Measurements from ENCODE around the gene VAV2. TPM values are rescaled to one million over a fixed set of nuclear protein-coding genes. Genes with fewer than 3 reads are reported as not detected.
"Not testable (repeated sequence)": the region's sequence is repeated elsewhere in the genome, so short reads cannot be mapped to it uniquely, and the experiment has no call there.

VAV2 gene
- total and polyA plus RNA-seq, 5 experiments from 2014 or later: 0.20 to 4.3 (median 0.36) TPM

DNA sequence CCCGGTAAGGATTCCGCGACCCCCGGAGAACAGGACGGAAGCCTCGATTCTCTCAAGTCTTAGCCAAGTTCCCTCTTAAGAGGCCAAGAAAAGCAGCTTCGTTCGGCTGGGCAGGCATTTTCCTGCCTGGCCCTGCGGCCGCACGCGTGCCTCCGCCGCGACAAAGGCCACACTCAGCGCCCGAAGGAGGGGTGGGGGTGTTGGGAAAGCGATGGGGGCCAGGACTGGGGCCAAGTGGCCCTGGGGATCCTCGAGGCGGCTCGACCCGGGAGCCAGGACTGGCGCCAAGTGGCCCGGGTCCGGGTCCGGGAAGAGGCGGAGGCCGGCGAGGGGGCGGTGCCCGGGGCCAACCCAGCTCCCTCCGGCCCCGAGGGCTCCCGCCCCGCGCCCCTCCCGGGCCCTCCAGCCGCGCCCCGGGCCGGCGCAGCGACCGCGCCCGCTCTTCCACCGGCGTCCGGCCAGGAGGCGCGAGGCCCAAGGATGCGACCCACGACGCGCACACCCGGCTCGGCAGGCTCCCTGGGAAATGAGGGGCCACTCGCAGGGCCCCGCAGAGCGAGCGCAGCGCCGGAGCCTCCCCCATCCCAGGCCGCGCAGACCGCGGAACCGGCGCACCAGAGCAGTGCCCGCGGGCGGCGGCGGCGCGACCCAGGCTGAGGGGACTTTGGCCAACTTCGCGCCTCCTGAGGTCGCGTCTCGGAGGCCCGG, 756 bp downstream of the VAV2 start:
- peaks cover 0 to 8% (median 3%) of the 10 kb centered on the region in 5 donors for H3K27me3 Mint-ChIP-seq
- no peaks in the 10 kb centered on the region for H3K36me3 Mint-ChIP-seq
- H3K4me1 Mint-ChIP-seq: peaks cover 2 to 15% (median 7%) of the 10 kb centered on the region in 4 donors
- POLR2A ChIA-PET: no interaction called here
- ATAC-seq (peak in 1 of 2 donors; percentile 2), DNase-seq (peak in 3 of 10 donors; percentile 8 to 38 (median 9))
- no peaks in the 10 kb centered on the region for H3K9me3 Mint-ChIP-seq
- H3K4me3 Mint-ChIP-seq: peak overlapping the region in 8 of 10 donors; percentile 36 to 74 (median 66)
- H3K27ac Mint-ChIP-seq: no peak overlapping the region

DNA sequence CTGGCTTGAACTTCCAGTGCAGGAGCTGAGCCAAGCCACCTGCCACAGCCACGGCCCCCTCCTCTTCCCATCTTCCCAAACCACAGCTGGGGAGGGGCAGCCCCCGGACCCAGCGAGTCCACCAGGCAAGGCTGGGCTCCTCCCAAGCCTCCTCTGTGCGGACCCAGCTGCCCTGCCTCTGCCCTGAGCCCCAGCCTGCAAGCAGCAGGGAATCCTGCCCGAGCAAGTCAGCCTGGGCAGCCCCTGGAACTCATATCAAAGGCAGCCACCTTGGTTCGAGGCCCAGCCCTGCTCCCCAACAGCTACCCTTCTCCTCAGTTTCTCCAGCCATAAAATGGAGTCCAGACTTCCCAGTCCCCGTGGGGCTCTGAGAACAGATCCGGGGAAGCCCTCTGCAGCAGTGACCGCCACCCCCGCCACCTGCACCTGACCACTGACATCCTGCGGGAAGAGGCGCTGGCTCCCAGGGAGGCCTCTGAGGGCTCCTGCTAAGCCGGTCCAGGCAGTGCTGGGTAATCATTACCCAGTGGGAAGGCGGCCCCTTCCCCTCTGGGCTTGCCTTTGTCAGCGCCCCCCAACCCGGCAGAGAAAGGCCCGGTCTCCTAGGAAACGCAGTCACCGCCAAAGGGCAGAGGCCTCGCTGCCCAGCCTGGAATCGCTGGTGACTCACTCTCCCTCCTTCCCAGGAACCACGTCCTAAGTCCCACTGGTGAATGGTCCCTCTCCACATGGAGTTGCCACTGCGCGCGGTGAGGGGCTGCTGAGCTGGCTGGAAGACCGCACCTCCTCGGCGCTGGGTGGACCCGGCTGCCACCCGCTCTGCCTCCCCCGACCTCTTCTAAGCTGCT, 1.5 kb downstream of the VAV2 start:
- Mint-ChIP-seq H3K27me3 (peaks cover 0 to 6% (median 3%) of the 10 kb centered on the region in 5 donors), H3K9me3 (no peaks in the 10 kb centered on the region), H3K4me1 (peaks cover 2 to 20% (median 7%) of the 10 kb centered on the region in 4 donors), H3K36me3 (no peaks in the 10 kb centered on the region), H3K4me3 (peak overlapping the region in 9 of 10 donors; percentile 36 to 74 (median 65)), H3K27ac (no peak overlapping the region)
- no peak for ATAC-seq
- DNase-seq: peak in 1 of 10 donors; percentile 59
- POLR2A ChIA-PET: interaction anchor here (0.6 kb wide), 1 partner anchor 174 kb away, joined by 3 read pairs; no protein-coding TSS in a partner anchor

DNA sequence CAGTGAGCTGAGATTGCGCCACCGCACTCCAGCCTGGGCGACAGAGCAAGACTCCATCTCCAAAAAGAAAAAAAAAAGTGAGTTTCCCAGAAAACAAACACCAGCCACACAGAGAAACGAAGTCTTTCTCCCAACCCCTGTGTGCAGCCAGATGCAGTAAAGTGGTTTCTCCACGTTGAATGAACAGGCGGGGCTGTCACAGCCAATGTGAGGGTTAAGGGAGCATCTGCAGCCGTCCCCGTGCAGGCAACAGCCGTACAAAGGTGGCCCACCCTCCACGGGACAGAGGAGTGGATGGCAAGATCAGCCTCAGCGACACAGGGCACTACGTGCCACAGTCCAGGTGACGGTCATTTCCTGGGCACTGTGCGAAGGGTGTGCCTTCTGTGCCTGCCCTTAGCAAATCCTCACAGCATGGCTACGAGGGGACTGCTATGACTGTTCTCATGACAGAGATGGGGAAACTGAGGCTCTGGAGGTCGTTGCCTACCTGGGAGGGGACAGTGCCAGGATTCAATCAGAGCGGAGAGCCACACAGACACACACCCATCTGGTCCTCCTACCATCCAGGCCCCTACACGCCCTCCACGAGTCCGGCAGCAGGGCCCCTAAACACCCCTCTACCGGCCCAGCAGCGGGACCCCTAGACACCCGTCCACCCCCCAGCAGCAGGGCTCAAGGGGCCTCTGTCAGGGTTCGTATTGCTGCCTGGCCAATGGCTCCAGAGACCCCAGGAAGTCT, 2.3 kb downstream of the VAV2 start:
- H3K4me1 Mint-ChIP-seq: peaks cover 2 to 20% (median 7%) of the 10 kb centered on the region in 4 donors
- POLR2A ChIA-PET: interaction anchor here (0.6 kb wide), 1 partner anchor 175 kb away, joined by 3 read pairs; no protein-coding TSS in a partner anchor
- H3K27me3 Mint-ChIP-seq: peaks cover 0 to 6% (median 3%) of the 10 kb centered on the region in 5 donors
- ATAC-seq: no peak
- peak in 1 of 10 donors; percentile 24 for DNase-seq
- peak overlapping the region in 1 of 10 donors; percentile 79 for H3K27ac Mint-ChIP-seq
- peak overlapping the region in 7 of 10 donors; percentile 21 to 81 (median 54) for H3K4me3 Mint-ChIP-seq
- no peaks in the 10 kb centered on the region for H3K9me3 Mint-ChIP-seq
- no peaks in the 10 kb centered on the region for H3K36me3 Mint-ChIP-seq

DNA sequence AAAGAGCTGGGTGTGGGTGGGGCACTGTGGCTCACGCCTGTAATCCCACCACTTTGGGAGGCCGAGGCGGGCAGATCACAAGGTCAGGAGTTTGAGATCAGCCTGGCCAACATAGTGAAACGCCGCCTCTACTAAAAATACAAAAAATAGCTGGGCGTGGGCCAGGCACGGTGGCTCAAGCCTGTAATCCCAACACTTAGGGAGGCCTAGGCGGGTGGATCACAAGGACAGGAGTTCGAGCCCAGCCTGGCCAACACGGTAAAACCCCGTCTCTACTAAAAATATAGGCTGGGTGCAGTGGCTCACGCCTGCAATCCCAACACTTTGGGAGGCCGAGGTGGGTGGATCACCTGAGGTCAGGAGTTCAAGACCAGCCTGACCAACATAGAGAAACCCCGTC, 3.4 kb downstream of the VAV2 start:
- POLR2A ChIA-PET, H3K27me3 Mint-ChIP-seq, H3K36me3 Mint-ChIP-seq, H3K27ac Mint-ChIP-seq, H3K9me3 Mint-ChIP-seq, ATAC-seq: not testable (repeated sequence)
- Mint-ChIP-seq H3K4me3 (peak overlapping the region in 1 of 10 donors; percentile 34), H3K4me1 (peaks cover 0 to 15% (median 3%) of the 10 kb centered on the region in 4 donors)
- peak in 1 of 10 donors; percentile 35 for DNase-seq

DNA sequence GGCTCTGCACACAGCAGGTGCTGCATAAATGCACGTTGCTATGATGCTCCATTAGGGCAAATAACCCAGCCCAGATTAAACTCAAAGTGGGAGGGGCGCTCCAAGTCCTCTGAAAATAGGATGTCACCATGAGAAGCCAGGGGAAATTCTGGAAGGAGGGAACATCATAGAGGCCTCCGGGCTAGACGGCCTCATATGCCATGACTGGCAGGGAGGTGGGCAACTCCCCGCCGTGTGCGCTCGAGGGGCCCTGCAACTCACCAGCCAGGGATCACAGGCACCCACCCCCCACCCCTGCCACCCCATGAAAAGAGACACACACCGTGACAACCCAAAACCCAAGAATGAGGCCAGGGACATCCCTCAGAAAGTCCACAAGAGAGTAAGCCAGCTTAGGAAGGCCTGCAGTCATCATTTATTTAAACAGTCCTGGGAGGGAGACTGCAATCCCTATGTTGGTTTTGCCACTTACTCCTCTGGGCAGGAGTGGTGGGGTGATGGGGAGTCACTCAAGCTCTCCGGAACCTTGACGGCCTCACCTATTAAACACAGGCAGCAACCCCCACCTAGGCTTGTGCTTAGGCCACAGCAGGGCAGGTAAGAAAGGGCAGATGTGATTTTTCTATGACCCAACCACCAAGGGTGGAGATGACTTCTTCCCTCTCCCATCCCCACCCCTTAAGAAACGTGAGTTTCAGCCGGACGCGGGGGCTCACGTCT, 4.0 kb downstream of the VAV2 start:
- POLR2A ChIA-PET: interaction anchor here (0.6 kb wide), 1 partner anchor 154 kb away, joined by 5 read pairs; no protein-coding TSS in a partner anchor
- H3K4me1 Mint-ChIP-seq: peaks cover 0 to 13% (median 1%) of the 10 kb centered on the region in 4 donors
- H3K36me3 Mint-ChIP-seq: no peaks in the 10 kb centered on the region
- no peaks in the 10 kb centered on the region for H3K9me3 Mint-ChIP-seq
- H3K4me3 Mint-ChIP-seq: peak overlapping the region in 2 of 10 donors; percentile 10 to 34
- ATAC-seq (no peak), DNase-seq (peak in 1 of 10 donors; percentile 36)
- peaks cover 0 to 6% (median 3%) of the 10 kb centered on the region in 5 donors for H3K27me3 Mint-ChIP-seq
- H3K27ac Mint-ChIP-seq: peak overlapping the region in 1 of 10 donors; percentile 49

DNA sequence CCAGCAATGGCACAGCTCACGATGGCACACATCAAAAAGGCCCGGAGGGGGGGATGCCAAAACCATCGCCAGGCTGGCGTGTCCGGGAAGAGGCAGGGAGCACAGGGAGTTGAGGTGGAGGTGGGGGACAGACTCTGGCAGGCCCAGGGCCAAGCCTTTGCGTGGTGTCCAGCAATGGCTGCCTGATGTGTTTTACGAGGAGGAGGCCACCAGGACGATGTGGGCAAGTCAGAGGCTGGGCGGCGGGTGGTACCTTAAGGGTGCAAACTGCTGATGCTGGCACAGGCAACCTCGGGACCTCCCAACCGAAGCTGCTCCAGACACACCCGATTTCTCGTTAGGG, 4.7 kb downstream of the VAV2 start:
- POLR2A ChIA-PET: no interaction called here
- Mint-ChIP-seq H3K4me3 (no peak overlapping the region), H3K9me3 (no peaks in the 10 kb centered on the region), H3K4me1 (peaks cover 0 to 13% (median 1%) of the 10 kb centered on the region in 4 donors), H3K27me3 (peaks cover 0 to 6% (median 3%) of the 10 kb centered on the region in 5 donors), H3K36me3 (no peaks in the 10 kb centered on the region), H3K27ac (no peak overlapping the region)
- peak in 1 of 10 donors; percentile 32 for DNase-seq
- no peak for ATAC-seq

DNA sequence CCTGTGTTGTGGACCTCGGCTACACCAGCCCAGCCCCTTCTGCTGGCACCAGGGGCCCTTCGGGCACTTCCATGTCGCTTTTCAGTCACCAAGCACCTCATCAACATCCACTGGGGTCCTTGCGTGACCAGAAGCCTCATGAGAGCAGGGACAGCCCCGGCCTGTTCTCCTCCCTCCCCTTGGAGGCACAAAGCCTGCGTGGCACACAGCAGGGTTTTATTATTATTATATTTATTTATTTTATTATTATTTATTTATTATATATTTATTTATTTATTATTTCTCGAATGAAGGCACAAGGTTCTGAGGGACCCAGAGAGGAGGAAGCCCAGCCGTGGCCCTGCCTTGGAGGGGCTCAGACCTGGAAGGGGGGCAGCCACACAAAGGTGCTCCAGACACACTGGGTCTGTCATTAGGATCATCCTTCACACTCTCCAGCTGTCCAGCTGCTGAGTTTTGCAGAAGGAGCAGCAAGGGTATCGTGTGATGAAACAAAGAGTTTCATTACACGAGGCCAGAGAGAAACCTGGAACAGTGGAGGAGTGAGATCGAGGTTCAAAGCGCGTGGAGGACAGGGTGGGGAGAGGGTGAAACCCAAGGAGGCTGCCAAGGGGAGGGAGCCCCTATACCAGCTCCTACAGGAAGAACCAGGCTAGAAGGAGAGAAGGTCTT, 5.2 kb downstream of the VAV2 start:
- no peaks in the 10 kb centered on the region for H3K36me3 Mint-ChIP-seq
- DNase-seq (peak in 1 of 10 donors; percentile 31), ATAC-seq (no peak)
- H3K27me3 Mint-ChIP-seq: peaks cover 0 to 6% (median 3%) of the 10 kb centered on the region in 5 donors
- no peak overlapping the region for H3K27ac Mint-ChIP-seq
- H3K4me3 Mint-ChIP-seq: peak overlapping the region in 1 of 10 donors; percentile 52
- H3K4me1 Mint-ChIP-seq: peaks cover 0 to 13% (median 1%) of the 10 kb centered on the region in 4 donors
- no peaks in the 10 kb centered on the region for H3K9me3 Mint-ChIP-seq
- POLR2A ChIA-PET: no interaction called here

DNA sequence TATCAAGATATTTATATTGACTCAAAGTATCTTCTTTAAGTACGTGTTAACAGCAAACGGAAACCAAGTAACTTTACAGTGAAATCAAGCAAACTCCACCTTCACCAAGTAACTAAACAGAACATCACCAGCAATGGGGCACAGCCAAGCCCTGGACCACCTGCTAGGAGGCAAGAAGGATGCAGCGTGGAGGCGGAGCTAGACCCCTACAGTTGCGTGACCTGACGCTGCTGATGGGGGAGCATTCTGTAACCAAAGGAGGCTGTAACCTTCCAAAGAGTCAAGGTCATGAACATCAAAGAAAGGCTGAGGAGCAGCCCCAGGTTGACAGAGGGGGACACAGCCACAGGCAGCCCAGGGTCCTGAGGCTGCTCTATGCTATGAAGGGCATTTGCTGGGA, 6.1 kb downstream of the VAV2 start:
- peak overlapping the region in 1 of 10 donors; percentile 37 for H3K27ac Mint-ChIP-seq
- no peak for ATAC-seq
- no peaks in the 10 kb centered on the region for H3K9me3 Mint-ChIP-seq
- no peaks in the 10 kb centered on the region for H3K36me3 Mint-ChIP-seq
- H3K4me1 Mint-ChIP-seq: peaks cover 0 to 13% (median 2%) of the 10 kb centered on the region in 4 donors
- DNase-seq: peak in 1 of 10 donors; percentile 13
- H3K4me3 Mint-ChIP-seq: no peak overlapping the region
- POLR2A ChIA-PET: no interaction called here
- peaks cover 0 to 6% (median 3%) of the 10 kb centered on the region in 5 donors for H3K27me3 Mint-ChIP-seq

DNA sequence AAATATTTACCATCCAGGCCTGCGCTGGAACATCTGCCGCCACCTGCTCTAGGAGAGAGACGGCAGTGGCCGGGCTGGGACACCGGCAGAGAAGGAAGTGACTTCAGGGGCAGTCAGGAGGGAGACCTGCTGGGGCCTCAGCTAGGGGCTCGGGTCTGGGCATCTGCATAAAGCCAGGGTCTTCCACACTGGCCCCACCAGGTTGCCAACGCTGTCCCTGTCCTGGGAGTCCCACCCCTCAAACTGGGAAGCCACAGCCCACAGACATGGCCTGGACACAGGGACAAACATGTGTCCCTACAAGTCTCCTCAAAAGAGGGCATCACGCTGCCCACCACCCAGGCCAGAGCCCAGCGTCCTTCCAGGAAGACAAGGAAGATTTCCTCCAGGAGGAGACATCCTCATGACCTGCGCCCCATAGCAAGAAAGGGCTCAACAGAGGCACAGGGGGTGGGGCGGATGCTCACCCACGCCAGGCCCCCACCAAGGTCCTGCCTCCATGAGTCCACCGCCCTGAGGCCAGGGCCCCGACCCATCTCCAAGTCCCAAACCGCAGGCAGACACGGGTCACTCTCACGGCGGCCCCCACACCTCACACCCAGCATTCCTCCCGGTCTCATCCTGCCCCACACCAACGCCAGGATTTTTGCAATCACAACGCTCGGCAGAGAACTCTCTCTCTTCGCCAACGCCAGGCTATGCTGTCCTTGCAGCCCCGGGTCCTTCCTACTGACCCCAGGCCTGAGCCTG, 9.0 kb downstream of the VAV2 start:
- H3K4me3 Mint-ChIP-seq: no peak overlapping the region

DNA sequence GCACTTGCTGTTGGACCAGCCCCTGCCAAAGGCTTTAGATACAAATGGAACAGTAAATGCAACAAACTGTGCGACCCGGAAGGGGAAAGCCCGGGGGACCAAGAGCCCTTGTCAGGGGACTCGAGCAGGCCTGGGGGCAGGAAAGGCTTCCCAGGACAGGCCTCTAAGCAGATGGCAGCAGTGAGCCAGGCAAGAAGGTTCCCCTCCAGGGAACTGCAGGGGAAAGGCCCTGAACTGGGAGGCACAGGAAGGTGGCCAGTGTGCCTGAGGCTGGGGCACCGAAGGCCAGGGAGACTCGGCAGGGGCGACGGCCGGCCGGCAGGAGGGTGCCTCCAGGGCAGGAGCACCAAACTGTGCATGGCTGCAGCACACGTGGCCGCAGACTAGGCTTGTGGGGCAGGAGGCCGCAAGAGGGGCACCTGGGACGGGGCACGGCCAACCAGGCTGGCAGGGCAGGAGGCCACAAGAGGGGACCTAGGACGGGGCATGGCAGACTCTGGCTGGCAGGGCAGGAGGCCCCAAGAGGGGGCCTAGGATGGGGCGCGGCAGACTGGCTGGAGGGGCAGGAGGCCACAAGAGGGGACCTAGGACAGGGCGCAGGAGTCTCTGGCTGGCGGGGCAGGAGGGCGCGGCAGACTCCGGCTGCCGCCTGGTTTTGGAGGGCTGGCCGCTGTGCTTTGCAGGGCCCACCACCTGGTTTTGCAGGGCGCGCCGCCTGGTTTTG, 10.0 kb downstream of the VAV2 start:
- no peaks in the 10 kb centered on the region for H3K36me3 Mint-ChIP-seq
- no peaks in the 10 kb centered on the region for H3K27me3 Mint-ChIP-seq
- ATAC-seq (no peak), DNase-seq (peak in 1 of 10 donors; percentile 38)
- no peak overlapping the region for H3K27ac Mint-ChIP-seq
- no peak overlapping the region for H3K4me3 Mint-ChIP-seq
- no peaks in the 10 kb centered on the region for H3K9me3 Mint-ChIP-seq
- POLR2A ChIA-PET: no interaction called here
- peaks cover 0 to 12% (median 4%) of the 10 kb centered on the region in 4 donors for H3K4me1 Mint-ChIP-seq

More for the DNA sequence above, 9.0 kb downstream of the VAV2 start:
- H3K27ac Mint-ChIP-seq: peak overlapping the region in 1 of 10 donors; percentile 66
- H3K36me3 Mint-ChIP-seq: no peaks in the 10 kb centered on the region
- ATAC-seq: no peak
- H3K9me3 Mint-ChIP-seq: no peaks in the 10 kb centered on the region
- POLR2A ChIA-PET: no interaction called here
- no peaks in the 10 kb centered on the region for H3K27me3 Mint-ChIP-seq
- peaks cover 0 to 12% (median 3%) of the 10 kb centered on the region in 4 donors for H3K4me1 Mint-ChIP-seq
- peak in 1 of 10 donors; percentile 38 for DNase-seq

Measured in naive thymus-derived CD8-positive, alpha-beta T cell (primary cell).